ENCODE measurements around the gene EFNB2. TPM values are rescaled to one million over a fixed set of nuclear protein-coding genes. Genes with fewer than 3 reads are reported as not detected.

Gene EFNB2
- total RNA-seq, 1 donor from 2014 or later: 10.1 TPM

DNA sequence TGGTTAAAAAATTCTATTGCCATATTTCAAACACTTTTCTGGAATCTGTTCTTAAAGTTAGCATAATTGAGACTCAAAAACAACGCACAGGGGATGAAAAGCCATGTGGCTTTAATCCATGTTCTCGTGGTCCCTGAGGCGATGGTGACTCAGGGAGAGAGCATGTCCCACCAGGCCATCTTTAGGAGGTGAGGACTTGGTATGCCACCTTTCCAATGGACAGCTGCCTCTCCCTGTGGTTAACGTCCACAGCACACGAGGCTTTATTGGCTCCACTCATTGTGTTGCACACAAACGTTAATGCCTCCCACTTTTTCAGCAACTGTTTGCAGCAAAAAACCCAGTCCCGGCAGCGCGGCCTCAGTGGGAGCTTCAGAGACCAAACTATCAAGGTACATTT, 51.4 kb downstream of the EFNB2 start:
- TF ChIP-seq, protein P1, sequence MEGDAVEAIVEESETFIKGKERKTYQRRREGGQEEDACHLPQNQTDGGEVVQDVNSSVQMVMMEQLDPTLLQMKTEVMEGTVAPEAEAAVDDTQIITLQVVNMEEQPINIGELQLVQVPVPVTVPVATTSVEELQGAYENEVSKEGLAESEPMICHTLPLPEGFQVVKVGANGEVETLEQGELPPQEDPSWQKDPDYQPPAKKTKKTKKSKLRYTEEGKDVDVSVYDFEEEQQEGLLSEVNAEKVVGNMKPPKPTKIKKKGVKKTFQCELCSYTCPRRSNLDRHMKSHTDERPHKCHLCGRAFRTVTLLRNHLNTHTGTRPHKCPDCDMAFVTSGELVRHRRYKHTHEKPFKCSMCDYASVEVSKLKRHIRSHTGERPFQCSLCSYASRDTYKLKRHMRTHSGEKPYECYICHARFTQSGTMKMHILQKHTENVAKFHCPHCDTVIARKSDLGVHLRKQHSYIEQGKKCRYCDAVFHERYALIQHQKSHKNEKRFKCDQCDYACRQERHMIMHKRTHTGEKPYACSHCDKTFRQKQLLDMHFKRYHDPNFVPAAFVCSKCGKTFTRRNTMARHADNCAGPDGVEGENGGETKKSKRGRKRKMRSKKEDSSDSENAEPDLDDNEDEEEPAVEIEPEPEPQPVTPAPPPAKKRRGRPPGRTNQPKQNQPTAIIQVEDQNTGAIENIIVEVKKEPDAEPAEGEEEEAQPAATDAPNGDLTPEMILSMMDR (IDR thresholded peaks at IDR 0.05; ENCODE audit: borderline replicate concordance): no peak
- no peaks in the 10 kb centered on the region for H3K36me3 ChIP-seq
- peak overlapping the region; percentile 36 for H3K27ac ChIP-seq (replicated peaks)
- intact Hi-C loops (cut with micrococcal nuclease): no loop called here
- no peak for DNase-seq
- no peaks in the 10 kb centered on the region for H3K27me3 ChIP-seq (ENCODE audit: low read depth)
- H3K4me3 ChIP-seq: no peak overlapping the region
- peaks cover 34% of the 10 kb centered on the region for H3K4me1 ChIP-seq
- peaks cover 7% of the 10 kb centered on the region for H3K9me3 ChIP-seq (replicated peaks)

DNA sequence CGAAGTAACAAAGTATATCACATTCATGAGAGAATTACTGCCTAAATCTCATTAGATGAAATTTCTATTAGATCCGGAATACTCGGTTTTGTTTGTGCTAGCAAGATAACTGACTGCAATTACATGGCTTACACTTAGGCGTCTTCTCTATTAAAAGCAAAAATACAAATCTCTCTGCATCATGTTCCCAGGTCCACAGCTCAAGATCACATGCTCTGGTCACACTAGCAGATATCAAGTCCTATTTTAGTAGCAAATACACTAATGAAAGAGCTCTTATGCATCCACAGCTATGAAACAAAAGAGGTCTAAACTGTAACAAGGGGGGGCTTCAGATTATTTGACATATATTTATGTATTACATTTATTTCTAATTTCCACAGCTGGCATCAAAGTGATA, 53.5 kb downstream of the EFNB2 start:
- Histone ChIP-seq H3K9me3 (replicated peaks) (peaks cover 7% of the 10 kb centered on the region), H3K27ac (replicated peaks) (peak overlapping the region; percentile 55), H3K36me3 (no peaks in the 10 kb centered on the region), H3K4me1 (peaks cover 26% of the 10 kb centered on the region), H3K27me3 (ENCODE audit: low read depth) (no peaks in the 10 kb centered on the region), H3K4me3 (no peak overlapping the region)
- TF ChIP-seq, protein P1 (IDR thresholded peaks at IDR 0.05; ENCODE audit: borderline replicate concordance): no peak
- no peak for DNase-seq
- intact Hi-C loops (cut with micrococcal nuclease): no loop called here

DNA sequence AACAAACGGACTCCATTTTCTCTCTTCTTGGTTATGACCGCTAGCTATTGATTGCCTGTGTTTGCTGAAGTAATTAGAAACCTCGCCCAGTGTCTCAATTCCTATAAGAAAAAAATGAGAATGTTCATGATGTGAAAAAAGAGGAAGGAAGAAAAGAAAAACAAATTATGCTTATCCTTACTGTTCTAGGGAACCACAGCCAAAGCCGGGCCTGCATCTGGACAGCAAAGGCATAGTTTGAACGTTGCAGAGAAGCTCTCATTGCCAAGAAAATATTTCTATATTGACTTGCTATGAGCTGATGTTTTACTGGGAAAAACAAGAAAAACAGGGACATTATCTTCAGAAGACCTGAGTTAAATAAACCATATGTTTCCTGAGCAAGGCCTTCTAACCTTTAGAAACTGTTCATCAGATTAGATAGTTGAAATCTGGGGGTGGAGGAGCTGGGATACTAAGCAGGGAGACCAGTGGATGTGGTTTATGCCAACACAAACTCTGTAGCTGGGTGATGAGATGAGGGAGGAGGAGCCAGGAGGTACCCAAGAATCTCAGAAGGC, 55.0 kb downstream of the EFNB2 start:
- no peaks in the 10 kb centered on the region for H3K27me3 ChIP-seq (ENCODE audit: low read depth)
- DNase-seq: no peak
- H3K4me3 ChIP-seq: no peak overlapping the region
- peaks cover 23% of the 10 kb centered on the region for H3K4me1 ChIP-seq
- no peaks in the 10 kb centered on the region for H3K36me3 ChIP-seq
- TF ChIP-seq, protein P1 (IDR thresholded peaks at IDR 0.05; ENCODE audit: borderline replicate concordance): no peak
- no peak overlapping the region for H3K27ac ChIP-seq (replicated peaks)
- intact Hi-C loops (cut with micrococcal nuclease): no loop called here
- H3K9me3 ChIP-seq (replicated peaks): peaks cover 7% of the 10 kb centered on the region

DNA sequence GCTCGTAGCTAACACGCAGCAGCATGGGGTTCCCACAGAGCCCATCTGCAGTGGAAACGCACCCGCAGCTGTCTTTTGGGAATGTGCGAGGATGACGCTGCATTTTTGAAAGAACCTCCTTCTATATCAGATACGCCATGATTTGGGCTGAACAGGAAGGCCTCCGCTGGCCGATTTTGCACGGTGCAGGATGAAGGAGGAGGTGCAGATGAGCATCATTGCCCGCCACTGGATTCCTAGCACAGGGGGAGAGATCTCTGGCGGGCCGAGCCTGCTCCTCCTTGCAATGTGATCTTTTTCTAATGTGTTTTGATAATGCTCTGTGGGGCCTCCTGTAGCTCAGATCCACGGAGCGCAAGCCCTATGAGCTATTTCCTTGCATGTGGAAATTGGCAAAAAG, 55.5 kb downstream of the EFNB2 start:
- DNase-seq: no peak
- Histone ChIP-seq H3K27me3 (ENCODE audit: low read depth) (no peaks in the 10 kb centered on the region), H3K4me3 (no peak overlapping the region), H3K4me1 (peaks cover 18% of the 10 kb centered on the region), H3K27ac (replicated peaks) (no peak overlapping the region), H3K36me3 (no peaks in the 10 kb centered on the region), H3K9me3 (replicated peaks) (peaks cover 7% of the 10 kb centered on the region)
- intact Hi-C loops (cut with micrococcal nuclease): no loop called here
- TF ChIP-seq, protein P1 (IDR thresholded peaks at IDR 0.05; ENCODE audit: borderline replicate concordance): no peak

DNA sequence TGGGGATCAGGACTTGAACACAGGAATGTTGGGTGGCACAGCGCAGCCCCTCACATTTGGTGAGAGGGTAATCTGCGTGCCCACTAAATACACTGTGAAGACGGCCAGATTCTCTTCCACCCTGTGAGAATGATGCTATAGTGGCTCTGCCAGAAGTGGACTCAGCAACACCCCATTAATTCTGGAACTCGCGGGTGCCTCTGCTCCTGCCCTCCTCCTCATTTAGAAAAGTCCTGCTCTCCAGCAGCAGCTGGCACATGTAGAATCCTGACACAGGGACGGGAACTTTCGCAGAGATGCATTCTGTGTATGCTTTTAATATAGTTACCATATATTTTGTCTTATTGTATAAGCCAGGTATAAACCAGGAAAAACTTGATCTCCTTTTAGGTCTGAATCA, 57.3 kb downstream of the EFNB2 start:
- TF ChIP-seq, protein P1 (IDR thresholded peaks at IDR 0.05; ENCODE audit: borderline replicate concordance): no peak
- Histone ChIP-seq H3K36me3 (no peaks in the 10 kb centered on the region), H3K9me3 (replicated peaks) (peaks cover 7% of the 10 kb centered on the region), H3K4me3 (no peak overlapping the region), H3K27me3 (ENCODE audit: low read depth) (no peaks in the 10 kb centered on the region), H3K27ac (replicated peaks) (no peak overlapping the region), H3K4me1 (peaks cover 9% of the 10 kb centered on the region)
- no peak for DNase-seq
- intact Hi-C loops (cut with micrococcal nuclease): no loop called here
